GM04504 (cell line): Measurements from ENCODE around the gene CAVIN1.
"Not testable (repeated sequence)": the region's sequence is repeated elsewhere in the genome, so short reads cannot be mapped to it uniquely, and the experiment has no call there.

Experiments used
- DNase-seq: peaks from one replicate; pipeline ENCODE4 v3.0.0-alpha.2; 2012; ENCODE audit warnings: low read depth

The CAVIN1 gene, protein sequence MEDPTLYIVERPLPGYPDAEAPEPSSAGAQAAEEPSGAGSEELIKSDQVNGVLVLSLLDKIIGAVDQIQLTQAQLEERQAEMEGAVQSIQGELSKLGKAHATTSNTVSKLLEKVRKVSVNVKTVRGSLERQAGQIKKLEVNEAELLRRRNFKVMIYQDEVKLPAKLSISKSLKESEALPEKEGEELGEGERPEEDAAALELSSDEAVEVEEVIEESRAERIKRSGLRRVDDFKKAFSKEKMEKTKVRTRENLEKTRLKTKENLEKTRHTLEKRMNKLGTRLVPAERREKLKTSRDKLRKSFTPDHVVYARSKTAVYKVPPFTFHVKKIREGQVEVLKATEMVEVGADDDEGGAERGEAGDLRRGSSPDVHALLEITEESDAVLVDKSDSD

GRCh38 chr17:42422958-42423712 is at the start of gene CAVIN1:
CAVIN1 (minus strand) TSS chr17:42423256; CDS start chr17:42423097, 159 bp downstream.
- DNase-seq, result peak; percentile 99

DNA sequence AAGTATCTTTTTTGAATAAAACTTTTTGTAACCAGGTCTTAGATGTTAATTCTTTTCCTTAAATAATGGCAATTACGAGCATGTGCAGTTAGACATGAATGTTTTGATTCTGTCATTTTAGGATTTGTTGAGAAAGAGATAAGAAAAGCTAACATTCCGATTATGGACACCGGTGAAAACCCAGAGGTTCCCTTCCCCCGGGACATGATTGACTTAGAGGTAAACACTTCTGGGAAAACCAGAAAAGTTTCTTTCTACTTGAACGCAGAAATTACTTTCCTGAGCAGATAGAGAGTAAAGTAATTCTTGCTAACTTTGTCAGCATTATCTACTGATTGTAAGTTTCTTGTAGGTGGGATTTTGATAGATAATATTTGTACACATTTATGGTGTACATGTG is 44.8 kb upstream of the CAVIN1 start:
- no peak for DNase-seq

GRCh38 chr17:42463976-42464400 is 40.9 kb upstream of the CAVIN1 start:
- DNase-seq, result no peak

DNA sequence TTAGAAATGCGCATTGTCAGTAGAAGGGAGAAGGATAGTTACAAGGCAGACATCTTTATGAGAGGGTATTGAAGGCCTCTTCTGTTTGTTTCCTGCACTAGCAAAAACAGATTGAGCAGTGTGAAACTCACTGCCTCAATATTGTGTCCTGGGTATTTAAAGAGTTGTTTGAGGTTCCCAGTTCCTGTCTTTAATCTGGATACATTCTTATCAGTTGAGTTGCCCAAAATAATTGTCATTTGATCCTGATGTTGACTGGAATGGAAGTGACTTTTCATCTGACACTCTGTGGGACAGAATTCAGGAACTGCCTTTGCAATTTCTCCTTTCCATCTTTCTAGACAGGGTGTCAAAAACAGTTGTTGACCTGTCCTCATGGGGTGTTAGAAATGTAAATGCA is 37.3 kb upstream of the CAVIN1 start:
- DNase-seq, result no peak

- no peak for DNase-seq
Measured at GRCh38 chr17:42459801-42460281, 36.8 kb upstream of the CAVIN1 start.

- DNase-seq, result no peak
Measured at GRCh38 chr17:42459256-42459800, 36.3 kb upstream of the CAVIN1 start.

DNA sequence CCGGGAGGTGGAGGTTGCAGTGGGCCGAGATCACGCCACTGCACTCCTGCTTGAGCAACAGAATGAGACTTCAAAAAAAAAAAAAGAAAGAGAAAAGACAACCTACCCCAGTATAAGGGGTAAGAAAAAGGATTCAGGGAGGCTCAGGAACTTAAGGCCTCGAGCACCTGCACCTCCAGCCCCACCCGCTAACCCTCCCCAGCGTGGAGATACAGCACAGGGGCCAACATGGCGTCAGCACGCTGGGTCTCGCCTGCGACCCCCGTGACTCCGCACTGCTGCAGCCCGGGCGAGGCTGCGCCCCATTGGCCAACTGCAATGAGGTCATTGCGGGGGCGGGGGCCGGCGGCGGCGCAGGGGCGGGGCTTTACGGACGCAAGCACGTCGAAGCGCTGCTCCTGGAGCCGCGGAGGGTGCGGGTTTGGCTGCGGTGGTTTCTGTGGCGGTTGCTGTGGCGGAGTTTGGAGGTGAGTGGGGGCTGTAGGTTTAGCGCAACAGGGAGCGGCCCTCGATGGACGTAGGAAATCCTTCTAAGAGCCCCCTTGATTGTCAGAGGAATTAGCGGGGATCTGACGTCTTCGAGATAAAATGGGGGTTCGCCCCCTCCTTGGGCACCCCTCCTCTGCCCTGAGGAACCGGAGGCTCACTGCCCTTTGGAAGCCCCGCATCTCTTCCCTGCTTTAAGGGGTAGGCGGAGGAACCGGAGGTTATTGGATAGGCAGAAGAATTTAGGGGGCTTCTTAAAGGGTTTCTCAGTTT is 35.6 kb upstream of the CAVIN1 start, which contains the start of gene ATP6V0A1:
Gene ATP6V0A1 (plus strand): TSS at position 382 of the 759 bp plus-strand sequence. CDS start 2,017 bp downstream, outside the sequence.
- peak; percentile 59 for DNase-seq

DNA sequence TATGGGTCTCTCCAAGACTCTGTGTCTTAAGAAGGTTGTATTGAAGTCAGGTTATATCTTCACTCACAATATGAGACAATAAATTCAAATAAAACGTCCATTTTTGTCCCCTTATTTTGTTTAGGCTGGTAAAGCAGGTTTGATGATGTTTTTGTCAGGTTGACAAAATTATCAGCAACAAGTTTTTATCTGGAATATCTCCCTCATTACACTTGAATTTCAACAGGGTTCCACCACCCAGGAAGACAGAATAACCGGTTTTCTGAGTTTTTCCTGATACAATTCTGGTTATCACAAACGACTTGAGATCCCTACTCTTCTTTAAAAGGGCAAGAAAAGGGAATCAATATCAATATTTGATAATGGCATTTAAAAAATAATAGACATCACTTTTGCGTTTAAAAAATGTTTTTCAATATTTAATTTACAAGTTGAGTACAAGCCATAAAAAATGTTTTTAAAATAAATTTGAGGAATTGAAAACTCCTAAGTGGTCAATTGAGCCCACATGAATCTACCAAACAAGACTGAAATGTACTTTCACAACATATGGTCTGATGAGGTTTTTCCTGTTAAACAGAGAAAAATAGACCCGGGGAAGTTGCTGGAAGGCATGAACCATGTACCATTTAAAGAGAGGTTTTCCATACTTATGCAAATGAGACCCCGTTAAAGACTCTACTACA is 34.2 kb upstream of the CAVIN1 start:
- DNase-seq, result no peak

GRCh38 chr17:42456223-42457106 is 33.4 kb upstream of the CAVIN1 start:
- peak; percentile 42 for DNase-seq

GRCh38 chr17:42454987-42455386 is 31.9 kb upstream of the CAVIN1 start:
- DNase-seq, result not testable (repeated sequence)

DNA sequence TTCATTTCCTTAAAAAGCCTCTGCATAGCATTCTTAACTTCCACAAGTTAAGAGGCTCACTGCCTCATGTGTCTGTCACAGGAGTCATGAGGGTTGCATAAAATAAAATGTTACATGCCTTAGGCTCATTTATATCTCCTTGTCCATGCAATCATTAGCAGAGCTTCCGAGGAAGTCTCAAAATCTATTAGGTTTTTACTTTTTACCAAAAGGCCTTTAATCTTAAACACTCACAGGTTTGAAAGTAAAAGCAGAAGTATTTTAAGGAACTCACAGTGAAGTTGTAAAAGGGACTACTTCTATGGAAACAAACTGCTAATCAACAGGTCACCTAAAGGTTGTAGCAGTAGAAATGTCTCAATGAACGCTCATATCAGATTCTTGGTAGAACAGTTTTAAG is 30.4 kb upstream of the CAVIN1 start:
- no peak for DNase-seq

DNA sequence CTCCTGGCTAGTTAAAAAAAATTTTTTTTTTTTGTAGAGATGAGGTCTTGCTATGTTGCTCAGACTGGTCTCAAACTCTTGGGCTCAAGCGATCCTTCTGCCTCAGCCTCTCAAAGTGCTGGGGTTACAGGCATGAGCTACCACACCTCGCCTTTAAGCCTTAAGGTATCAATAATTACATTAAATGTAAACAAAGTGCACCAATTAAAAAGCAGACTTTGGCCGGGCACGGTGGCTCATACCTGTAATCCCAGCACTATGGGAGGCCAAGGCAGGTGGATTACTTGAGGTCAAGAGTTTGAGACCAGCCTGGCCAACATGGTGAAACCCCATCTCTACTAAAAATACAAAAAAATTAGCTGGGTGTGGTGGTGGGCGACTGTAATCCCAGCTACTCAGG is 28.2 kb upstream of the CAVIN1 start:
- not testable (repeated sequence) for DNase-seq

- not testable (repeated sequence) for DNase-seq
Measured at GRCh38 chr17:42449838-42450237, 26.8 kb upstream of the CAVIN1 start.

DNA sequence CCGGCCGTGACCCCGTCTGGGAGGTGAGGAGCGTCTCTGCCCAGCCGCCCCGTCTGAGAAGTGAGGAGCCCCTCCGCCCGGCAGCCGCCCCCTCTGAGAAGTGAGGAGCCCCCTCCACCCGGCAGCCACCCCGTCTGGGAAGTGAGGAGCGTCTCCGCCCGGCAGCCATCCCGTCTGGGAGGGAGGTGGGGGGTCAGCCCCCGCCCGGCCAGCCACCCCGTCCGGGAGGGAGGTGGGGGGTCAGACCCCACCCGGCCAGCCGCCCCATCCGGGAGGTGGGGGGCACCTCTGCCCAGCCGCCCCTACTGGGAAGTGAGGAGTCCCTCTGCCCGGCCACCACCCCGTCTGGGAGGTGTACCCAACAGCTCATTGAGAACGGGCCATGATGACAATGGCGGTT is 26.1 kb upstream of the CAVIN1 start:
- not testable (repeated sequence) for DNase-seq

- DNase-seq, result no peak
Measured at GRCh38 chr17:42442196-42442565, 19.1 kb upstream of the CAVIN1 start.

GRCh38 chr17:42441371-42442195 is 18.5 kb upstream of the CAVIN1 start:
- no peak for DNase-seq

DNA sequence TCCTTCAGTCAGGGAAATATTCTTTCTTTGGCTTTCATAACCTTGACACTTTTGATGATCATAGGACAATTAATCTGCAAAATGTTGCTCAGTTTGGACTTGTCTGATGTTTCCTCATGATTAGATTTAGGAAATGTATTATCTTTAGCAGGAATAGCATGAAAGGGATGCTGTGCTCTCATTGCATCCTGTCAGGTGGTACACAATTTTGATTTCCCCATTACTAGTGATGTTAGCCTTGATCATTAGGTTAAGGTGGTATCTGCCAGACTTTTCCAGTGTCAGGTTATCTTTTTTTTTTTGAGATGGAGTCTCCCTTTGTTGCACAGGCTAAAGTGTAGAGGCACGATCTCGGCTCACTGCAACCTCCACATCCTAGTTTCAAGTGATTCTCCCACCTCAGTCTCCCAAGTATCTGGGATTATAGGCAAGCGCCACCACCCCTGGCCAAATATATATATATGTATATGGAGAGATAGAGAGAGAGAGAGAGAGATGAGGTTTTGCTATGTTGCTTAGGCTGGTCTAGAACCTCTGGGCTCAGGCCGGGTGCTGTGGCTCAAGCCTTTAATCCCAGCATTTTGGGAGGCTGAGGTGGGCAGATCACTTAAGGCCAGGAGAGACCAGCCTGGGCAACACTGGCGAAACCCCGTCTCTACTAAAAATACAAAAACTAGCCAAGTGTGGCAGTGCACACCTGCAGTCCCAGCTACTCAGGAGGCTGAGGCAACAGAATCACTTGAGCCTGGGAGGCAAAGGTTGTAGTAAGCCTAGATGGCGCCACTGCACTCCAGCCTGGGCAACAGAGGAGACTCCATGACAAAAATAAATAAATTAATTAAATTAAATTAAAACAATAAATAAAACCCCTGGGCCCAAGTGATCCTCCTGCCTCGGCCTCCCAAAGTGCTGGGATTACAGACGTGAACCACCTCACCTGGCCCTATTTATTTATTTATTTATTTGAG is 15.8 kb upstream of the CAVIN1 start:
- DNase-seq, result no peak

- DNase-seq, result peak; percentile 96
Measured at GRCh38 chr17:42436391-42436790, 13.3 kb upstream of the CAVIN1 start.
